GM12878 (cell line): ENCODE results near the gene MFAP4. TPM values are rescaled to one million over a fixed set of nuclear protein-coding genes. Genes with fewer than 3 reads are reported as not detected.

Experiments
- ATF3 ChIP-seq: IDR thresholded peaks from 2 replicates; pipeline ENCODE4 v1.6.1; 2011; ENCODE audit warnings: low read depth, mild to moderate bottlenecking, low read length, moderate library complexity, borderline replicate concordance; ENCODE audit errors: extremely low read depth
- ATF7 ChIP-seq: fragments of 450-650 bp; IDR thresholded peaks from 2 replicates; pipeline ENCODE4 v1.6.1; 2016; ENCODE audit warnings: low read depth, mild to moderate bottlenecking
- FOXK2 ChIP-seq: fragments of 450-650 bp; IDR thresholded peaks from 2 replicates; pipeline ENCODE4 v1.6.1; 2017; ENCODE audit warnings: mild to moderate bottlenecking, moderate library complexity
- HDGF ChIP-seq: fragments of 450-650 bp; IDR thresholded peaks from 2 replicates; pipeline ENCODE4 v1.6.1; 2016; ENCODE audit warnings: antibody characterized with exemption
- IKZF1 ChIP-seq: fragments of 450-650 bp; conservative IDR thresholded peaks from 2 replicates; pipeline ENCODE4 v1.6.1; 2017; ENCODE audit warnings: antibody characterized with exemption, mild to moderate bottlenecking
- MEF2A ChIP-seq: IDR thresholded peaks from 2 replicates; pipeline ENCODE4 v1.6.1; 2011; ENCODE audit warnings: low read depth, mild to moderate bottlenecking, low read length, moderate library complexity; ENCODE audit not compliant: insufficient read depth
- MEF2B ChIP-seq: fragments of 450-650 bp; IDR thresholded peaks from 2 replicates; pipeline ENCODE4 v1.6.1; 2018; ENCODE audit warnings: mild to moderate bottlenecking, moderate library complexity; ENCODE audit not compliant: partially characterized antibody, poor library complexity, severe bottlenecking
- MYC ChIP-seq: IDR thresholded peaks from 2 replicates; pipeline ENCODE4 v1.6.1; 2011; ENCODE audit warnings: mild to moderate bottlenecking, low read length, moderate library complexity, inconsistent platforms; ENCODE audit not compliant: insufficient read depth, insufficient replicate concordance, insufficient read length, severe bottlenecking
- NFXL1 ChIP-seq: fragments of 450-650 bp; IDR thresholded peaks from 2 replicates; pipeline ENCODE4 v1.6.1; 2017; ENCODE audit warnings: antibody characterized with exemption, mild to moderate bottlenecking, borderline replicate concordance
- PRDM15 ChIP-seq: fragments of 450-650 bp; formaldehyde crosslinking; IDR thresholded peaks from 2 replicates; pipeline ENCODE4 v1.4.0; 2020; ENCODE audit warnings: mild to moderate bottlenecking, moderate library complexity
- RAD21 ChIP-seq: IDR thresholded peaks from 2 replicates; pipeline ENCODE4 v1.6.1; 2011; ENCODE audit warnings: mild to moderate bottlenecking, low read depth, low read length, moderate library complexity; ENCODE audit not compliant: insufficient read depth
- RELB ChIP-seq: fragments of 450-650 bp; IDR thresholded peaks from 2 replicates; pipeline ENCODE4 v1.6.1; 2017; ENCODE audit warnings: low read depth, mild to moderate bottlenecking, moderate library complexity
- RUNX3 ChIP-seq: IDR thresholded peaks from 2 replicates; pipeline ENCODE4 v1.6.1; 2012; ENCODE audit warnings: low read length, inconsistent platforms
- SP1 ChIP-seq: IDR thresholded peaks from one replicate; pipeline ENCODE4 v1.6.1; 2011; ENCODE audit warnings: low read depth, low read length
- SUPT20H ChIP-seq: IDR thresholded peaks from 2 replicates; pipeline ENCODE4 v1.6.1; 2011; ENCODE audit warnings: low read depth, mild to moderate bottlenecking, low read length, moderate library complexity, borderline replicate concordance; ENCODE audit not compliant: control insufficient read depth
- TARDBP ChIP-seq: IDR thresholded peaks from 2 replicates; pipeline ENCODE4 v1.6.1; 2016; ENCODE audit warnings: borderline replicate concordance
- YY1 ChIP-seq: IDR thresholded peaks from 2 replicates; pipeline ENCODE4 v1.6.1; 2011; ENCODE audit warnings: low read depth, mild to moderate bottlenecking, low read length
- ZNF384 ChIP-seq: IDR thresholded peaks from 2 replicates; pipeline ENCODE4 v1.6.1; 2012; ENCODE audit warnings: low read depth, mild to moderate bottlenecking, low read length, improper control_type of control experiment, borderline replicate concordance
- ZNF687 ChIP-seq: fragments of 450-650 bp; IDR thresholded peaks from 2 replicates; pipeline ENCODE4 v1.6.1; 2017; ENCODE audit warnings: mild to moderate bottlenecking, moderate library complexity
- ZZZ3 ChIP-seq: IDR thresholded peaks from 2 replicates; pipeline ENCODE4 v1.6.1; 2011; ENCODE audit warnings: low read depth; ENCODE audit not compliant: control insufficient read depth, insufficient read length
- polyA plus RNA-seq, 11 experiments: library from polyadenylated mRNA; depleted of rRNA in 4 of 11; unstranded in 6 of 11; stranded (reverse) in 5 of 11; fragments of >200 nt; fragmentation: Nextera tagmentation in 4 of 11; fragmentation: Illumina TruSeq in 1 of 11; extraction: Ambion mirVana in 4 of 11; extraction: Trizol in 1 of 11; gene quantifications; 1 replicate in 1 of 11; 2 replicates in 10 of 11; pipeline versions ENCODE4 v1.2.1 to v1.2.3, GENCODE V29; 2011 to 2016; ENCODE audit warnings: inconsistent platforms in 2 of 11, missing spikeins in 2 of 11, low read depth in 1 of 11
- total RNA-seq, 4 experiments: library from RNA; depleted of rRNA in 3 of 4; stranded (reverse); fragments of >200 nt in 3 of 4; fragmentation: Illumina TruSeq in 1 of 4; extraction: Trizol in 1 of 4; gene quantifications; 2 replicates each; pipeline versions ENCODE4 v1.2.1 to v1.2.3, GENCODE V29; 2013 to 2021

Gene MFAP4
- total and polyA plus RNA-seq, 10 of the 15 experiments (the other 5 are each of a cell fraction or from before 2014, with no cell fraction given): 0.08 to 0.28 (median 0.09) TPM; not detected in 7

- TF ChIP-seq RAD21 (no peak), RELB (peak; percentile 79), ATF7 (0 out of 2 replicates have a peak, but pooled peaks have one; percentile 27), RUNX3 (peak; percentile 88), PRDM15 (CRISPR knock-in tag) (no peak), SUPT20H (no peak), MYC (no peak), TARDBP (no peak), ATF3 (no peak), YY1 (peak; percentile 82), SP1 (peak; percentile 88), MEF2A (0 out of 2 replicates have a peak, but pooled peaks have one; percentile 9), ZNF687 (no peak), FOXK2 (no peak), ZNF384 (no peak), IKZF1 (peak; percentile 90), ZZZ3 (no peak), MEF2B (no peak), NFXL1 (no peak), HDGF (peak; percentile 99)
Measured at GRCh38 chr17:19377602-19378415, 9.2 kb downstream of the MFAP4 start (continued).
